GM06990 (cell line): ENCODE measurements around the gene IQGAP3.

ENCODE experiments used
- DNase-seq: peaks from one replicate; pipeline ENCODE4 v3.0.0-alpha.2; 2011; ENCODE audit not compliant: insufficient read length; ENCODE audit errors: extremely low read depth
- H3K27me3 ChIP-seq: replicated peaks from 2 replicates; pipeline ENCODE4 v1.6.0; 2011; ENCODE audit warnings: low read length; ENCODE audit not compliant: control insufficient read depth, insufficient read depth
- H3K36me3 ChIP-seq: 2 replicates; pipeline ENCODE4 v1.5.1; 2011; ENCODE audit warnings: low read length; ENCODE audit not compliant: control insufficient read depth, insufficient read depth
- H3K4me3 ChIP-seq: replicated peaks from 2 replicates; pipeline ENCODE4 v1.5.1; 2011; ENCODE audit warnings: low read depth, mild to moderate bottlenecking, control low read depth, low read length
- CTCF ChIP-seq: IDR thresholded peaks from 2 replicates; pipeline ENCODE4 v1.5.1; 2011; ENCODE audit warnings: low read length, control low read depth, mild to moderate bottlenecking, inconsistent platforms; ENCODE audit not compliant: insufficient read depth, poor library complexity, severe bottlenecking

IQGAP3 gene

GRCh38 chr1:156484480-156485058 is 87.8 kb downstream of the IQGAP3 start:
- Histone ChIP-seq H3K36me3 (peaks cover 31% of the 10 kb centered on the region), H3K4me3 (no peak overlapping the region), H3K27me3 (no peaks in the 10 kb centered on the region)
- DNase-seq = no peak
- no peak for TF ChIP-seq CTCF

- H3K36me3 ChIP-seq = peaks cover 38% of the 10 kb centered on the region
- H3K27me3 ChIP-seq = no peaks in the 10 kb centered on the region
- H3K4me3 ChIP-seq = no peak overlapping the region
- no peak for TF ChIP-seq CTCF
- no peak for DNase-seq
Measured at GRCh38 chr1:156483397-156483796, 89.0 kb downstream of the IQGAP3 start.

- no peak overlapping the region for H3K4me3 ChIP-seq
- no peak for TF ChIP-seq CTCF
- DNase-seq = no peak
- no peaks in the 10 kb centered on the region for H3K27me3 ChIP-seq
- H3K36me3 ChIP-seq = peaks cover 43% of the 10 kb centered on the region
Measured at GRCh38 chr1:156482276-156482675, 90.1 kb downstream of the IQGAP3 start.

- no peak overlapping the region; the same call in 1 of the 2 replicates for H3K4me3 ChIP-seq
- TF ChIP-seq CTCF = no peak
- peaks cover 51% of the 10 kb centered on the region for H3K36me3 ChIP-seq
- DNase-seq = no peak
- H3K27me3 ChIP-seq = no peaks in the 10 kb centered on the region
Measured at GRCh38 chr1:156481527-156481926, 90.8 kb downstream of the IQGAP3 start.

GRCh38 chr1:156480411-156481192 is 91.8 kb downstream of the IQGAP3 start:
- no peak overlapping the region for H3K4me3 ChIP-seq
- peak; percentile 91 for TF ChIP-seq CTCF
- no peaks in the 10 kb centered on the region for H3K27me3 ChIP-seq
- peak; percentile 76 for DNase-seq
- peaks cover 57% of the 10 kb centered on the region for H3K36me3 ChIP-seq

- H3K36me3 ChIP-seq = peaks cover 63% of the 10 kb centered on the region
- H3K27me3 ChIP-seq = no peaks in the 10 kb centered on the region
- TF ChIP-seq CTCF = peak; percentile 32
- DNase-seq = no peak
- no peak overlapping the region for H3K4me3 ChIP-seq
Measured at GRCh38 chr1:156480016-156480370, 92.4 kb downstream of the IQGAP3 start.
